Neural cell (in vitro differentiated cells): ENCODE data around the gene GDPD4. TPM values are rescaled to one million over a fixed set of nuclear protein-coding genes. Genes with fewer than 3 reads are reported as not detected.

Source experiments
- H2AFZ ChIP-seq: fragments of 200-600, 300-800 bp; sonication (generic), shearing (Covaris generic); 2 replicates; pipeline ENCODE4 v1.6.0; 2014; ENCODE audit warnings: low read depth, mild to moderate bottlenecking, antibody characterized with exemption, low read length, moderate library complexity
- H3F3A ChIP-seq: fragments of 200-600 bp; shearing (Covaris generic); 2 replicates; pipeline ENCODE4 v1.6.1; 2016; ENCODE audit warnings: mild to moderate bottlenecking, moderate library complexity, mixed read lengths, antibody characterized with exemption, low read length; ENCODE audit not compliant: insufficient read depth, poor library complexity, severe bottlenecking
- H3K27ac ChIP-seq: fragments of 200-600, 300-800 bp; sonication (generic), shearing (Covaris generic); 2 replicates; pipeline ENCODE4 v1.5.1; 2014; ENCODE audit warnings: mild to moderate bottlenecking, low read length, moderate library complexity
- H3K27me3 ChIP-seq: fragments of 300-800, 200-600 bp; sonication (generic), shearing (Covaris generic); 2 replicates; pipeline ENCODE4 v1.6.0; 2014; ENCODE audit warnings: mild to moderate bottlenecking, low read depth, low read length, moderate library complexity; ENCODE audit not compliant: insufficient read depth
- H3K36me3 ChIP-seq: fragments of 300-800, 200-600 bp; sonication (generic), shearing (Covaris generic); 2 replicates; pipeline ENCODE4 v1.5.1; 2014; ENCODE audit warnings: mild to moderate bottlenecking, antibody characterized with exemption, low read length, moderate library complexity; ENCODE audit not compliant: insufficient read depth
- H3K4me2 ChIP-seq: fragments of 300-800, 200-600 bp; sonication (generic), shearing (Covaris generic); 2 replicates; pipeline ENCODE4 v1.6.0; 2014; ENCODE audit warnings: mild to moderate bottlenecking, low read length
- H3K4me3 ChIP-seq: fragments of 300-800, 200-600 bp; sonication (generic), shearing (Covaris generic); 2 replicates; pipeline ENCODE4 v1.5.1; 2014; ENCODE audit warnings: mild to moderate bottlenecking, low read length, moderate library complexity
- H3K79me2 ChIP-seq: fragments of 200-600 bp; shearing (Covaris generic); replicated peaks from 2 replicates; pipeline ENCODE4 v1.6.0; 2014; ENCODE audit warnings: mild to moderate bottlenecking, low read length, moderate library complexity; ENCODE audit not compliant: insufficient read depth
- H3K9ac ChIP-seq: fragments of 300-800, 200-600 bp; sonication (generic), shearing (Covaris generic); 2 replicates; pipeline ENCODE4 v1.6.1; 2016; ENCODE audit warnings: mild to moderate bottlenecking, low read length, mixed read lengths
- H3K9me2 ChIP-seq: fragments of 200-600 bp; shearing (Covaris generic); 2 replicates; pipeline ENCODE4 v1.6.1; 2016; ENCODE audit warnings: mild to moderate bottlenecking, low read length, mixed read lengths; ENCODE audit not compliant: insufficient read depth
- H3K9me3 ChIP-seq: fragments of 200-600, 300-800 bp; sonication (generic), shearing (Covaris generic); 2 replicates; pipeline ENCODE4 v1.6.1; 2016; ENCODE audit warnings: mild to moderate bottlenecking, mixed run types, low read length, moderate library complexity, mixed read lengths
- H4K20me1 ChIP-seq: fragments of 200-600 bp; shearing (Covaris generic); 2 replicates; pipeline ENCODE4 v1.6.1; 2016; ENCODE audit warnings: mild to moderate bottlenecking, mixed run types; ENCODE audit not compliant: insufficient read depth
- EP300 ChIP-seq: fragments of 450-650 bp; conservative IDR thresholded peaks from 2 replicates; pipeline ENCODE4 v1.6.1; 2014; ENCODE audit warnings: antibody characterized with exemption, mild to moderate bottlenecking, moderate library complexity; ENCODE audit not compliant: poor library complexity, severe bottlenecking
- EZH2 ChIP-seq: fragments of 200-600, 300-800 bp; shearing (Covaris generic), sonication (generic); IDR thresholded peaks from 2 replicates; pipeline ENCODE4 v1.6.1; 2014; ENCODE audit warnings: antibody characterized with exemption, low read length, borderline replicate concordance, mild to moderate bottlenecking; ENCODE audit not compliant: insufficient read depth, poor library complexity, severe bottlenecking
- MXI1 ChIP-seq: fragments of 450-650 bp; conservative IDR thresholded peaks from 2 replicates; pipeline ENCODE4 v1.6.1; 2014; ENCODE audit warnings: antibody characterized with exemption, mild to moderate bottlenecking; ENCODE audit not compliant: poor library complexity, severe bottlenecking
- POLR2AphosphoS5 ChIP-seq: IDR thresholded peaks from 2 replicates; pipeline ENCODE4 v1.6.1; 2012
- RAD21 ChIP-seq: fragments of 450-650 bp; conservative IDR thresholded peaks from 2 replicates; pipeline ENCODE4 v1.6.1; 2014; ENCODE audit warnings: antibody characterized with exemption, mild to moderate bottlenecking, moderate library complexity
- REST ChIP-seq: IDR thresholded peaks from 2 replicates; pipeline ENCODE4 v1.6.1; 2012; ENCODE audit warnings: borderline replicate concordance
- SMC3 ChIP-seq: fragments of 450-650 bp; conservative IDR thresholded peaks from 2 replicates; pipeline ENCODE4 v1.6.1; 2014; ENCODE audit warnings: antibody characterized with exemption, mild to moderate bottlenecking, moderate library complexity; ENCODE audit not compliant: poor library complexity
- TAF1 ChIP-seq: IDR thresholded peaks from 2 replicates; pipeline ENCODE4 v1.6.1; 2012; ENCODE audit warnings: low read depth
- polyA plus RNA-seq: library from polyadenylated mRNA; depleted of rRNA; stranded (reverse); fragments of >200 nt; gene quantifications from 2 replicates; pipeline ENCODE4 v1.2.3, GENCODE V29; 2014
- TF ChIP-seq, protein P1 (sequence below): fragments of 450-650 bp; IDR thresholded peaks from 2 replicates; pipeline ENCODE4 v1.5.1; 2014; ENCODE audit warnings: antibody characterized with exemption, mild to moderate bottlenecking, moderate library complexity; ENCODE audit not compliant: poor library complexity, severe bottlenecking

The GDPD4 gene
- polyA plus RNA-seq, 1 donor from 2014 or later: not detected

- H3F3A ChIP-seq: no peaks in the 10 kb centered on the region
- no peak overlapping the region for H3K27ac ChIP-seq
- H3K9ac ChIP-seq: no peak overlapping the region
- no peaks in the 10 kb centered on the region for H3K27me3 ChIP-seq
- H3K4me2 ChIP-seq: no peak overlapping the region
- no peaks in the 10 kb centered on the region for H3K36me3 ChIP-seq
- no peaks in the 10 kb centered on the region for H3K9me3 ChIP-seq
- no peaks in the 10 kb centered on the region for H4K20me1 ChIP-seq
- no peaks in the 10 kb centered on the region for H3K79me2 ChIP-seq
- H3K4me3 ChIP-seq: no peak overlapping the region
- H3K9me2 ChIP-seq: no peaks in the 10 kb centered on the region
- H2AFZ ChIP-seq: no peak overlapping the region
- TF ChIP-seq EZH2 (no peak), RAD21 (no peak), POLR2AphosphoS5 (no peak), MXI1 (no peak), REST (no peak), EP300 (no peak), TAF1 (no peak), SMC3 (no peak)
- TF ChIP-seq, protein P1, sequence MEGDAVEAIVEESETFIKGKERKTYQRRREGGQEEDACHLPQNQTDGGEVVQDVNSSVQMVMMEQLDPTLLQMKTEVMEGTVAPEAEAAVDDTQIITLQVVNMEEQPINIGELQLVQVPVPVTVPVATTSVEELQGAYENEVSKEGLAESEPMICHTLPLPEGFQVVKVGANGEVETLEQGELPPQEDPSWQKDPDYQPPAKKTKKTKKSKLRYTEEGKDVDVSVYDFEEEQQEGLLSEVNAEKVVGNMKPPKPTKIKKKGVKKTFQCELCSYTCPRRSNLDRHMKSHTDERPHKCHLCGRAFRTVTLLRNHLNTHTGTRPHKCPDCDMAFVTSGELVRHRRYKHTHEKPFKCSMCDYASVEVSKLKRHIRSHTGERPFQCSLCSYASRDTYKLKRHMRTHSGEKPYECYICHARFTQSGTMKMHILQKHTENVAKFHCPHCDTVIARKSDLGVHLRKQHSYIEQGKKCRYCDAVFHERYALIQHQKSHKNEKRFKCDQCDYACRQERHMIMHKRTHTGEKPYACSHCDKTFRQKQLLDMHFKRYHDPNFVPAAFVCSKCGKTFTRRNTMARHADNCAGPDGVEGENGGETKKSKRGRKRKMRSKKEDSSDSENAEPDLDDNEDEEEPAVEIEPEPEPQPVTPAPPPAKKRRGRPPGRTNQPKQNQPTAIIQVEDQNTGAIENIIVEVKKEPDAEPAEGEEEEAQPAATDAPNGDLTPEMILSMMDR: no peak
Measured at GRCh38 chr11:77231800-77232199, 69.7 kb downstream of the GDPD4 start.

DNA sequence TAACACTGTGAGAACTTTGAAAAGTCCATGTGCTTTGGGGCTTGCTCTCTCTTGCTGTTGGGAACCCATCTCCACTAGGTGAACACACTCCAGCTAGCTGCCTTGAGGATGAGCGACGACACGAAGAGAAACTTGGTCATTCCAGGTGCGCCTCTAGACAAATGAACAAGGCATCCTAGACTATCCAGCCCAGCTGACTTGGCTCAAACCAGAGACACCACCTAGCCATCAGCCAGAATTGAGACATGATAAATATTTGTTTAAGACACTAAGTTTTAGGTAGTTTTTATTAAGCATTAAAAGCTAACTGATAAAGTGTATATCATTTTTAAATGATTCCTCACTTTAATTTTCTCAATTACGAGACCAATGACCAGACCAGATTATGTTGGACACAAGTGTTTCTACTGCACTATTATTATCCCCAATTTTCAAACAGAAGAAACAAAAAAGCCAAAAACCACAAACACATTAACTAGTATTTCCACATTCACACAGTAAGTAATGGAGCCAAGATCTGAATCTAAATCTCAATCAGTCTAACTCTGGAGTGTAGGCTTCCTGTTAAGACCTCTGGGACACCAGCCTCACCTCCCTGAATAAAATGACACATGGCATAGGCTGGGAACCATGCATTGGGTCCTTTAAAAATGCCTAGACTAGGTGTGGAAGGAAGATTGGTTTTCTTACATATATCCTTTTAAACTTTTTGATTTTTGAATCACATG is 70.4 kb downstream of the GDPD4 start:
- H3F3A ChIP-seq: no peaks in the 10 kb centered on the region
- H3K9me3 ChIP-seq: no peaks in the 10 kb centered on the region
- H3K79me2 ChIP-seq: no peaks in the 10 kb centered on the region
- TF ChIP-seq REST (no peak), MXI1 (no peak), EZH2 (no peak), RAD21 (no peak), EP300 (no peak), SMC3 (no peak), TAF1 (no peak), POLR2AphosphoS5 (no peak)
- TF ChIP-seq, protein P1: no peak
- no peaks in the 10 kb centered on the region for H3K9me2 ChIP-seq
- no peaks in the 10 kb centered on the region for H3K36me3 ChIP-seq
- H4K20me1 ChIP-seq: no peaks in the 10 kb centered on the region
- H3K9ac ChIP-seq: no peak overlapping the region
- no peak overlapping the region for H3K4me2 ChIP-seq
- no peak overlapping the region for H3K4me3 ChIP-seq
- no peaks in the 10 kb centered on the region for H3K27me3 ChIP-seq
- H2AFZ ChIP-seq: no peak overlapping the region
- no peak overlapping the region for H3K27ac ChIP-seq
